ENCODE data around the gene CALML5. TPM values are rescaled to one million over a fixed set of nuclear protein-coding genes. Genes with fewer than 3 reads are reported as not detected.

The CALML5 gene
- total RNA-seq, 1 experiment from 2014 or later = not detected

GRCh38 chr10:5522913-5523560 lies 23.7 kb upstream of the CALML5 start:
- in situ Hi-C loops (cut with HindIII; ENCODE audit: low sequenced_read_pairs) = no loop called here
- no peak for DNase-seq (ENCODE audit: low spot score)

GRCh38 chr10:5519054-5519453 lies 19.7 kb upstream of the CALML5 start:
- DNase-seq (ENCODE audit: low spot score) = no peak
- in situ Hi-C loops (cut with HindIII; ENCODE audit: low sequenced_read_pairs) = no loop called here

- in situ Hi-C loops (cut with HindIII; ENCODE audit: low sequenced_read_pairs) = no loop called here
- no peak for DNase-seq (ENCODE audit: low spot score)
These were observed 18.8 kb upstream of the CALML5 start for GRCh38 chr10:5518143-5518542.

GRCh38 chr10:5517546-5517945 lies 18.2 kb upstream of the CALML5 start:
- no peak for DNase-seq (ENCODE audit: low spot score)
- in situ Hi-C loops (cut with HindIII; ENCODE audit: low sequenced_read_pairs) = no loop called here

- DNase-seq (ENCODE audit: low spot score) = no peak
- in situ Hi-C loops (cut with HindIII; ENCODE audit: low sequenced_read_pairs) = no loop called here
These were observed 16.8 kb upstream of the CALML5 start for GRCh38 chr10:5515948-5516761.

GRCh38 chr10:5514226-5514850 lies 15.0 kb upstream of the CALML5 start:
- DNase-seq (ENCODE audit: low spot score) = no peak
- in situ Hi-C loops (cut with HindIII; ENCODE audit: low sequenced_read_pairs) = no loop called here

GRCh38 chr10:5512881-5513612 lies 13.7 kb upstream of the CALML5 start:
- no peak for DNase-seq (ENCODE audit: low spot score)
- in situ Hi-C loops (cut with HindIII; ENCODE audit: low sequenced_read_pairs) = no loop called here

GRCh38 chr10:5512331-5512730 lies 13.0 kb upstream of the CALML5 start:
- in situ Hi-C loops (cut with HindIII; ENCODE audit: low sequenced_read_pairs) = no loop called here
- no peak for DNase-seq (ENCODE audit: low spot score)

GRCh38 chr10:5511885-5512280 lies 12.5 kb upstream of the CALML5 start:
- no peak for DNase-seq (ENCODE audit: low spot score)
- in situ Hi-C loops (cut with HindIII; ENCODE audit: low sequenced_read_pairs) = no loop called here

GRCh38 chr10:5511231-5511884 lies 12.0 kb upstream of the CALML5 start:
- DNase-seq (ENCODE audit: low spot score) = no peak
- in situ Hi-C loops (cut with HindIII; ENCODE audit: low sequenced_read_pairs) = no loop called here

GRCh38 chr10:5510281-5511072 lies 11.1 kb upstream of the CALML5 start:
- in situ Hi-C loops (cut with HindIII; ENCODE audit: low sequenced_read_pairs) = no loop called here
- DNase-seq (ENCODE audit: low spot score) = no peak

- in situ Hi-C loops (cut with HindIII; ENCODE audit: low sequenced_read_pairs) = no loop called here
- no peak for DNase-seq (ENCODE audit: low spot score)
These were observed 10.3 kb upstream of the CALML5 start for GRCh38 chr10:5509691-5510090.

- in situ Hi-C loops (cut with HindIII; ENCODE audit: low sequenced_read_pairs) = no loop called here
These were observed 9.9 kb upstream of the CALML5 start for GRCh38 chr10:5509236-5509635.

GRCh38 chr10:5508786-5509185 lies 9.4 kb upstream of the CALML5 start:
- no peak for DNase-seq (ENCODE audit: low spot score)
- in situ Hi-C loops (cut with HindIII; ENCODE audit: low sequenced_read_pairs) = no loop called here

More at GRCh38 chr10:5509236-5509635, 9.9 kb upstream of the CALML5 start:
- DNase-seq (ENCODE audit: low spot score) = no peak

- no peak for DNase-seq (ENCODE audit: low spot score)
- in situ Hi-C loops (cut with HindIII; ENCODE audit: low sequenced_read_pairs) = no loop called here
These were observed 8.8 kb upstream of the CALML5 start for GRCh38 chr10:5508161-5508604.

- DNase-seq (ENCODE audit: low spot score) = no peak
- in situ Hi-C loops (cut with HindIII; ENCODE audit: low sequenced_read_pairs) = no loop called here
These were observed 8.3 kb upstream of the CALML5 start for GRCh38 chr10:5507649-5508131.

- in situ Hi-C loops (cut with HindIII; ENCODE audit: low sequenced_read_pairs) = no loop called here
- DNase-seq (ENCODE audit: low spot score) = no peak
These were observed 7.6 kb upstream of the CALML5 start for GRCh38 chr10:5506751-5507648.
